Measurements from ENCODE around the gene POLE2. TPM values are rescaled to one million over a fixed set of nuclear protein-coding genes. Genes with fewer than 3 reads are reported as not detected.

The POLE2 gene
- total and polyA plus RNA-seq, 2 of the 13 experiments (the other 11 are each of a cell fraction or from before 2014, with no cell fraction given), result 16.6 to 37.0 TPM

DNA sequence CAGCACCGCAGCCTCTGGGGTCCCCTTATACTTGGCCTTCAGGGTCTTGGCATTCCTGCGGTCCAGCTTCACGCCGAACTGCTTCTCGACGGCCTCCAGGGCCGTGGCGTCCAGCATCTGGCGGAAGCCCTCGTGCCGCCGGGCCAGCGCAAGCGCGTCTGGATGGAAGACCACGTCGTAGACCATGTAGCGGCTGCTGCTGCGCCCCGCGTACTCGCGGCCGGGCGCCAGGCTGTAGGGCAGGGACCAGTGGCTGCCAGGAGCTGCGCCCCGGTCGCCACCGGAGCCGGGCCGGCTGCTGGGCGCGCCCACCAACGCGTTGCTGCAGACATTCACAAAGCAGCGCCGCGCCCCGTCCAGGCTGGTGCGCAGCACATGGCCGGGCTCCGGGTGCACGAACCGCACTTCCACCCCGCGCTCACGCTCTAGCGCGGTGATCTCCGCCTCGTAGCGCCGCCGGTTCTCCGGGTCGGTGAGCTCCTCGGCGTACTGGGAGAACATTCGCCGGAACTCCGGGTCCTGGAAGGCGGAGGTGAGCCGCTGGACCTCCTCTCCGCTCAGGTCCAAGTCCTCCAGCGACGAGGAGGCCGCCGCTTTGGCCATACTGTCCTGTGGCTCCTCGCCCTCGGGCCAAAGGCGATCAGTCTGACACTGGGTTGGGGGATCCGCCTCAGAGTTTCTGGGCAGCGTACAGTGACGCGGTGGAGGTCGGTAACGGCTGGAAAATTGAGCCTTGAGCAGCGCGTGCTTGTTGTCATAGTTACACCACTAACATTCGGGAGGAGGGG is 53.3 kb downstream of the POLE2 start, which contains the start of gene DNAAF2 (continued):
- peak; percentile 57; the same call in 1 of the 2 replicates for TF ChIP-seq ZNF253 (CRISPR knock-in tag; IDR thresholded peaks at IDR 0.05; ENCODE audit: borderline replicate concordance)
- TF ChIP-seq DNMT1 (CRISPR knock-in tag; IDR thresholded peaks at IDR 0.05), result 0 out of 2 replicates have a peak, but pooled peaks have one; percentile 10
- TF ChIP-seq NKX3-1 (CRISPR knock-in tag; IDR thresholded peaks at IDR 0.05), result peak; percentile 73; the same call in 1 of the 2 replicates
- TF ChIP-seq NCOA5 (CRISPR knock-in tag; IDR thresholded peaks at IDR 0.05), result 0 out of 2 replicates have a peak, but pooled peaks have one; percentile 23
- TF ChIP-seq MLLT10 (CRISPR knock-in tag; IDR thresholded peaks at IDR 0.05), result no peak
- peak; percentile 34; the same call in 1 of the 2 replicates for TF ChIP-seq ESRRA (CRISPR knock-in tag; IDR thresholded peaks at IDR 0.05; ENCODE audit: low read depth)
- TF ChIP-seq, protein P1, sequence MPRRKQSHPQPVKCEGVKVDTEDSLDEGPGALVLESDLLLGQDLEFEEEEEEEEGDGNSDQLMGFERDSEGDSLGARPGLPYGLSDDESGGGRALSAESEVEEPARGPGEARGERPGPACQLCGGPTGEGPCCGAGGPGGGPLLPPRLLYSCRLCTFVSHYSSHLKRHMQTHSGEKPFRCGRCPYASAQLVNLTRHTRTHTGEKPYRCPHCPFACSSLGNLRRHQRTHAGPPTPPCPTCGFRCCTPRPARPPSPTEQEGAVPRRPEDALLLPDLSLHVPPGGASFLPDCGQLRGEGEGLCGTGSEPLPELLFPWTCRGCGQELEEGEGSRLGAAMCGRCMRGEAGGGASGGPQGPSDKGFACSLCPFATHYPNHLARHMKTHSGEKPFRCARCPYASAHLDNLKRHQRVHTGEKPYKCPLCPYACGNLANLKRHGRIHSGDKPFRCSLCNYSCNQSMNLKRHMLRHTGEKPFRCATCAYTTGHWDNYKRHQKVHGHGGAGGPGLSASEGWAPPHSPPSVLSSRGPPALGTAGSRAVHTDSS (CRISPR knock-in tag; conservative IDR thresholded peaks at IDR 0.05), result no peak
- TF ChIP-seq, protein P2, sequence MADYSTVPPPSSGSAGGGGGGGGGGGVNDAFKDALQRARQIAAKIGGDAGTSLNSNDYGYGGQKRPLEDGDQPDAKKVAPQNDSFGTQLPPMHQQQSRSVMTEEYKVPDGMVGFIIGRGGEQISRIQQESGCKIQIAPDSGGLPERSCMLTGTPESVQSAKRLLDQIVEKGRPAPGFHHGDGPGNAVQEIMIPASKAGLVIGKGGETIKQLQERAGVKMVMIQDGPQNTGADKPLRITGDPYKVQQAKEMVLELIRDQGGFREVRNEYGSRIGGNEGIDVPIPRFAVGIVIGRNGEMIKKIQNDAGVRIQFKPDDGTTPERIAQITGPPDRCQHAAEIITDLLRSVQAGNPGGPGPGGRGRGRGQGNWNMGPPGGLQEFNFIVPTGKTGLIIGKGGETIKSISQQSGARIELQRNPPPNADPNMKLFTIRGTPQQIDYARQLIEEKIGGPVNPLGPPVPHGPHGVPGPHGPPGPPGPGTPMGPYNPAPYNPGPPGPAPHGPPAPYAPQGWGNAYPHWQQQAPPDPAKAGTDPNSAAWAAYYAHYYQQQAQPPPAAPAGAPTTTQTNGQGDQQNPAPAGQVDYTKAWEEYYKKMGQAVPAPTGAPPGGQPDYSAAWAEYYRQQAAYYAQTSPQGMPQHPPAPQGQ (CRISPR knock-in tag; IDR thresholded peaks at IDR 0.05; ENCODE audit: borderline replicate concordance), result no peak
- TF ChIP-seq ZFP82 (CRISPR knock-in tag; IDR thresholded peaks at IDR 0.05; ENCODE audit: borderline replicate concordance), result peak; percentile 10; the same call in 1 of the 2 replicates
- TF ChIP-seq ZNF460 (CRISPR knock-in tag; IDR thresholded peaks at IDR 0.05; ENCODE audit: borderline replicate concordance), result no peak
- TF ChIP-seq FOXK1 (CRISPR knock-in tag; IDR thresholded peaks at IDR 0.05; ENCODE audit: borderline replicate concordance, low read depth), result no peak
- TF ChIP-seq ZMAT3 (CRISPR knock-in tag; conservative IDR thresholded peaks at IDR 0.05), result peak; percentile 54; the same call in 1 of the 2 replicates
- TF ChIP-seq ZNF614 (CRISPR knock-in tag; IDR thresholded peaks at IDR 0.05; ENCODE audit: borderline replicate concordance), result no peak; the same call in 1 of the 2 replicates
- peak; percentile 45 to 62; a peak in 3 of 4 replicates for TF ChIP-seq POLR2A (IDR thresholded peaks at IDR 0.05; ENCODE audit: insufficient read depth in 1 of 2, low read depth in 2 of 2, low read length in 2 of 2)
- TF ChIP-seq ZFP41 (CRISPR knock-in tag; IDR thresholded peaks at IDR 0.05; ENCODE audit: borderline replicate concordance), result 0 out of 2 replicates have a peak, but pooled peaks have one; percentile 10
- TF ChIP-seq, protein P3, sequence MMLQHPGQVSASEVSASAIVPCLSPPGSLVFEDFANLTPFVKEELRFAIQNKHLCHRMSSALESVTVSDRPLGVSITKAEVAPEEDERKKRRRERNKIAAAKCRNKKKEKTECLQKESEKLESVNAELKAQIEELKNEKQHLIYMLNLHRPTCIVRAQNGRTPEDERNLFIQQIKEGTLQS (CRISPR knock-in tag; IDR thresholded peaks at IDR 0.05), result no peak
- peak; percentile 35; the same call in 1 of the 2 replicates for TF ChIP-seq ARHGAP35 (CRISPR knock-in tag; IDR thresholded peaks at IDR 0.05; ENCODE audit: borderline replicate concordance)
- TF ChIP-seq, protein P4, sequence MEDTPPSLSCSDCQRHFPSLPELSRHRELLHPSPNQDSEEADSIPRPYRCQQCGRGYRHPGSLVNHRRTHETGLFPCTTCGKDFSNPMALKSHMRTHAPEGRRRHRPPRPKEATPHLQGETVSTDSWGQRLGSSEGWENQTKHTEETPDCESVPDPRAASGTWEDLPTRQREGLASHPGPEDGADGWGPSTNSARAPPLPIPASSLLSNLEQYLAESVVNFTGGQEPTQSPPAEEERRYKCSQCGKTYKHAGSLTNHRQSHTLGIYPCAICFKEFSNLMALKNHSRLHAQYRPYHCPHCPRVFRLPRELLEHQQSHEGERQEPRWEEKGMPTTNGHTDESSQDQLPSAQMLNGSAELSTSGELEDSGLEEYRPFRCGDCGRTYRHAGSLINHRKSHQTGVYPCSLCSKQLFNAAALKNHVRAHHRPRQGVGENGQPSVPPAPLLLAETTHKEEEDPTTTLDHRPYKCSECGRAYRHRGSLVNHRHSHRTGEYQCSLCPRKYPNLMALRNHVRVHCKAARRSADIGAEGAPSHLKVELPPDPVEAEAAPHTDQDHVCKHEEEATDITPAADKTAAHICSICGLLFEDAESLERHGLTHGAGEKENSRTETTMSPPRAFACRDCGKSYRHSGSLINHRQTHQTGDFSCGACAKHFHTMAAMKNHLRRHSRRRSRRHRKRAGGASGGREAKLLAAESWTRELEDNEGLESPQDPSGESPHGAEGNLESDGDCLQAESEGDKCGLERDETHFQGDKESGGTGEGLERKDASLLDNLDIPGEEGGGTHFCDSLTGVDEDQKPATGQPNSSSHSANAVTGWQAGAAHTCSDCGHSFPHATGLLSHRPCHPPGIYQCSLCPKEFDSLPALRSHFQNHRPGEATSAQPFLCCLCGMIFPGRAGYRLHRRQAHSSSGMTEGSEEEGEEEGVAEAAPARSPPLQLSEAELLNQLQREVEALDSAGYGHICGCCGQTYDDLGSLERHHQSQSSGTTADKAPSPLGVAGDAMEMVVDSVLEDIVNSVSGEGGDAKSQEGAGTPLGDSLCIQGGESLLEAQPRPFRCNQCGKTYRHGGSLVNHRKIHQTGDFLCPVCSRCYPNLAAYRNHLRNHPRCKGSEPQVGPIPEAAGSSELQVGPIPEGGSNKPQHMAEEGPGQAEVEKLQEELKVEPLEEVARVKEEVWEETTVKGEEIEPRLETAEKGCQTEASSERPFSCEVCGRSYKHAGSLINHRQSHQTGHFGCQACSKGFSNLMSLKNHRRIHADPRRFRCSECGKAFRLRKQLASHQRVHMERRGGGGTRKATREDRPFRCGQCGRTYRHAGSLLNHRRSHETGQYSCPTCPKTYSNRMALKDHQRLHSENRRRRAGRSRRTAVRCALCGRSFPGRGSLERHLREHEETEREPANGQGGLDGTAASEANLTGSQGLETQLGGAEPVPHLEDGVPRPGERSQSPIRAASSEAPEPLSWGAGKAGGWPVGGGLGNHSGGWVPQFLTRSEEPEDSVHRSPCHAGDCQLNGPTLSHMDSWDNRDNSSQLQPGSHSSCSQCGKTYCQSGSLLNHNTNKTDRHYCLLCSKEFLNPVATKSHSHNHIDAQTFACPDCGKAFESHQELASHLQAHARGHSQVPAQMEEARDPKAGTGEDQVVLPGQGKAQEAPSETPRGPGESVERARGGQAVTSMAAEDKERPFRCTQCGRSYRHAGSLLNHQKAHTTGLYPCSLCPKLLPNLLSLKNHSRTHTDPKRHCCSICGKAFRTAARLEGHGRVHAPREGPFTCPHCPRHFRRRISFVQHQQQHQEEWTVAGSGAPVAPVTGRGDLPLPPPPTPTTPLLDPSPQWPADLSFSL (CRISPR knock-in tag; IDR thresholded peaks at IDR 0.05), result peak; percentile 59; the same call in 1 of the 2 replicates
